ENCODE results near the gene SV2B. TPM values are rescaled to one million over a fixed set of nuclear protein-coding genes. Genes with fewer than 3 reads are reported as not detected.

The SV2B gene
- total and polyA plus RNA-seq, 2 experiments from 2014 or later, result 0.17 to 2.2 TPM

GRCh38 chr15:91223863-91224262, 123.8 kb downstream of the SV2B start:
- Histone ChIP-seq H2AFZ (no peak overlapping the region), H3K27me3 (peaks cover 14% of the 10 kb centered on the region), H3K4me3 (no peak overlapping the region), H3K79me2 (no peaks in the 10 kb centered on the region), H3K4me2 (no peak overlapping the region), H3K4me1 (ENCODE audit: insufficient read depth) (no peaks in the 10 kb centered on the region), H3K36me3 (replicated peaks; ENCODE audit: insufficient read depth, low read depth) (no peaks in the 10 kb centered on the region), H3K9me2 (replicated peaks; ENCODE audit: insufficient read depth) (no peaks in the 10 kb centered on the region), H3K9me3 (ENCODE audit: low read depth) (no peaks in the 10 kb centered on the region), H3K27ac (no peak overlapping the region), H4K20me1 (ENCODE audit: insufficient read depth, poor library complexity, severe bottlenecking) (no peaks in the 10 kb centered on the region)
- 77% methylated on average over 3 of the region's 3 CpGs for WGBS (ENCODE audit: low lambda C conversion rate, missing lambda C conversion rate)
- TF ChIP-seq EZH2phosphoT487 (IDR thresholded peaks at IDR 0.05; ENCODE audit: low read depth, severe bottlenecking, unreplicated experiment) (no peak), EZH2 (IDR thresholded peaks at IDR 0.05; ENCODE audit: borderline replicate concordance) (no peak)
- TF ChIP-seq, protein P1, sequence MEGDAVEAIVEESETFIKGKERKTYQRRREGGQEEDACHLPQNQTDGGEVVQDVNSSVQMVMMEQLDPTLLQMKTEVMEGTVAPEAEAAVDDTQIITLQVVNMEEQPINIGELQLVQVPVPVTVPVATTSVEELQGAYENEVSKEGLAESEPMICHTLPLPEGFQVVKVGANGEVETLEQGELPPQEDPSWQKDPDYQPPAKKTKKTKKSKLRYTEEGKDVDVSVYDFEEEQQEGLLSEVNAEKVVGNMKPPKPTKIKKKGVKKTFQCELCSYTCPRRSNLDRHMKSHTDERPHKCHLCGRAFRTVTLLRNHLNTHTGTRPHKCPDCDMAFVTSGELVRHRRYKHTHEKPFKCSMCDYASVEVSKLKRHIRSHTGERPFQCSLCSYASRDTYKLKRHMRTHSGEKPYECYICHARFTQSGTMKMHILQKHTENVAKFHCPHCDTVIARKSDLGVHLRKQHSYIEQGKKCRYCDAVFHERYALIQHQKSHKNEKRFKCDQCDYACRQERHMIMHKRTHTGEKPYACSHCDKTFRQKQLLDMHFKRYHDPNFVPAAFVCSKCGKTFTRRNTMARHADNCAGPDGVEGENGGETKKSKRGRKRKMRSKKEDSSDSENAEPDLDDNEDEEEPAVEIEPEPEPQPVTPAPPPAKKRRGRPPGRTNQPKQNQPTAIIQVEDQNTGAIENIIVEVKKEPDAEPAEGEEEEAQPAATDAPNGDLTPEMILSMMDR (IDR thresholded peaks at IDR 0.05; ENCODE audit: poor library complexity), result no peak
- no peak for DNase-seq (ENCODE audit: low spot score)

DNA sequence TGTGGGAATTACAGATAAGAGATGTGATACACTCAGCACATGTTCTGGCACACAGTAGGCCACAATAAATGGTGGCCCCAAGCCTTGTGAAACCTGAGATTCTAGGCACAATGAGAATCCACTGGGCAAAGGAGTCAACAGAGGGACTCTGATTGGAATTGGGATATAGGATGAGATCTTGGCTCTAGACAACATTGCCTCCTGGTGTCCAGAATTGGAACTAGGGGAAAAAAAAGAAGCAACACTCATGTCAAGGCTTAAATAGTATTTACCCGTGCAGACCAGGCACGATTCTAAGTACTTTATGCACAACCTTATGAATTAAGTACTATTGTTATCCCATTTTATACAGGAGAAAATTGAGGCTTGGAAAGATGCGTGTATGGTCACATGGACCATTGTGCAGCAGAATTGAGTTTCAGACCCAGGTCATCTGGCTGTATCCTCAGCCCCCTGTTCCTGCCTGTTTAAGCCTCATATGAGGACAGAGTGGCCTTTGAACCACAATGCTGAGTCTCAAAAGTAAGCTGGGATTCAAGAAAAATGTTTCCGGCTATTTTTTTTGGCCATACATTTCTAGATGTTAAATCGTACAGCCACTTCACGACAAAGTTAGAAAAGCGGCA, 124.8 kb downstream of the SV2B start:
- no peaks in the 10 kb centered on the region for H3K9me2 ChIP-seq (replicated peaks; ENCODE audit: insufficient read depth)
- H3K27me3 ChIP-seq, result peaks cover 14% of the 10 kb centered on the region
- H3K4me3 ChIP-seq, result no peak overlapping the region
- no peak for TF ChIP-seq EZH2phosphoT487 (IDR thresholded peaks at IDR 0.05; ENCODE audit: low read depth, severe bottlenecking, unreplicated experiment)
- TF ChIP-seq, protein P1 (IDR thresholded peaks at IDR 0.05; ENCODE audit: poor library complexity), result peak; percentile 61
- no peaks in the 10 kb centered on the region for H3K79me2 ChIP-seq
- WGBS (ENCODE audit: low lambda C conversion rate, missing lambda C conversion rate), result 70% methylated on average over 7 of the region's 7 CpGs
- DNase-seq (ENCODE audit: low spot score), result peak; percentile 41
- H3K27ac ChIP-seq, result no peak overlapping the region
- H3K4me1 ChIP-seq (ENCODE audit: insufficient read depth), result no peaks in the 10 kb centered on the region
- H3K36me3 ChIP-seq (replicated peaks; ENCODE audit: insufficient read depth, low read depth), result no peaks in the 10 kb centered on the region
- no peak overlapping the region for H2AFZ ChIP-seq
- H4K20me1 ChIP-seq (ENCODE audit: insufficient read depth, poor library complexity, severe bottlenecking), result no peaks in the 10 kb centered on the region
- no peaks in the 10 kb centered on the region for H3K9me3 ChIP-seq (ENCODE audit: low read depth)
- H3K4me2 ChIP-seq, result no peak overlapping the region

DNA sequence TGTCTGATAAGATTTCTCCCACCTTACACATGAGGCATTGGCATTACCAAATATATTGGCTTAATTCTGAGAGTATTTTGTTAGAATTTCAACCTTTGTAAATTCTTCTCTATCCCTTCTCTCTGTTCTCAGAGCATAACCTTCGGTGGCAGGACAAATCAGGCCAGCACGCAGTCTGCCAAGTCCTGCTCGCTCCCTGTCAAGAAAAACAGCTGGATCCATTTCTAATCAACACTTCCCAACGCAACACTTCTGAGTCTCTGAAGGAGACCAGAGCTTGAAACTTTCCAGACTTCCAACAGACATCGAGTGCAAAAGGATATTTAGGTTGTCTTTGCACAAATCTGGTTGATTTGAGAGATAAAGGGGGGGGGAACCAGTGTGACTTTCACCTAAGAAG, 125.7 kb downstream of the SV2B start:
- TF ChIP-seq EZH2 (IDR thresholded peaks at IDR 0.05; ENCODE audit: borderline replicate concordance) (no peak), EZH2phosphoT487 (IDR thresholded peaks at IDR 0.05; ENCODE audit: low read depth, severe bottlenecking, unreplicated experiment) (no peak)
- TF ChIP-seq, protein P1 (IDR thresholded peaks at IDR 0.05; ENCODE audit: poor library complexity), result no peak
- 75% methylated on average over 5 of the region's 5 CpGs for WGBS (ENCODE audit: low lambda C conversion rate, missing lambda C conversion rate)
- Histone ChIP-seq H2AFZ (no peak overlapping the region), H3K79me2 (no peaks in the 10 kb centered on the region), H3K4me1 (ENCODE audit: insufficient read depth) (no peaks in the 10 kb centered on the region), H3K27me3 (peaks cover 14% of the 10 kb centered on the region), H3K27ac (no peak overlapping the region), H3K9me2 (replicated peaks; ENCODE audit: insufficient read depth) (no peaks in the 10 kb centered on the region), H3K36me3 (replicated peaks; ENCODE audit: insufficient read depth, low read depth) (no peaks in the 10 kb centered on the region), H3K4me2 (no peak overlapping the region), H3K4me3 (no peak overlapping the region), H4K20me1 (ENCODE audit: insufficient read depth, poor library complexity, severe bottlenecking) (no peaks in the 10 kb centered on the region), H3K9me3 (ENCODE audit: low read depth) (no peaks in the 10 kb centered on the region)
- DNase-seq (ENCODE audit: low spot score), result no peak
